Lung (tissue), 12 donors: ENCODE measurements around the gene ANKRD50. TPM values are rescaled to one million over a fixed set of nuclear protein-coding genes. Genes with fewer than 3 reads are reported as not detected.

Source experiments
- ATAC-seq: fragments of 200-7000 bp; cut with Tn5 transposase; one replicate; pipeline ENCODE4 v1.9.1; 2020; ENCODE audit warnings: moderate number of reproducible peaks; ENCODE audit not compliant: insufficient read depth, low FRiP score
- DNase-seq, 3 donors: peaks; one replicate each; pipeline ENCODE4 v3.0.0-alpha.2; 2013 to 2017
- H3K27ac ChIP-seq, 2 donors: one replicate each; pipeline ENCODE4 v1.5.1; 2013; ENCODE audit warnings: mild to moderate bottlenecking in 2 of 2, moderate library complexity in 2 of 2, control low read depth in 1 of 2, inconsistent platforms in 1 of 2, low read depth in 1 of 2, low read length in 1 of 2
- H3K27me3 ChIP-seq, 3 donors: one replicate each; pipeline ENCODE4 v1.5.1; 2013; ENCODE audit warnings: low read length in 2 of 3; ENCODE audit not compliant: control insufficient read depth in 3 of 3, insufficient read depth in 3 of 3
- H3K36me3 ChIP-seq, 4 donors: one replicate each; pipeline ENCODE4 v1.5.1; 2013; ENCODE audit warnings: low read length in 4 of 4, mild to moderate bottlenecking in 1 of 4, moderate library complexity in 1 of 4; ENCODE audit not compliant: control insufficient read depth in 4 of 4, insufficient read depth in 4 of 4
- H3K4me1 ChIP-seq, 5 donors: one replicate each; pipeline ENCODE4 v1.5.1; 2013; ENCODE audit warnings: low read length in 5 of 5, mild to moderate bottlenecking in 2 of 5, moderate library complexity in 1 of 5; ENCODE audit not compliant: control insufficient read depth in 5 of 5, insufficient read depth in 5 of 5
- H3K4me3 ChIP-seq: one replicate; pipeline ENCODE4 v1.5.1; 2013; ENCODE audit warnings: mild to moderate bottlenecking, control low read depth, moderate library complexity
- H3K9ac ChIP-seq, 2 donors: one replicate each; pipeline ENCODE4 v1.5.1; 2013; ENCODE audit warnings: low read length in 2 of 2, control low read depth in 1 of 2; ENCODE audit not compliant: insufficient read depth in 1 of 2
- H3K9me3 ChIP-seq, 4 donors: one replicate each; pipeline ENCODE4 v1.5.1; 2013; ENCODE audit warnings: low read length in 3 of 4, mild to moderate bottlenecking in 1 of 4, moderate library complexity in 1 of 4; ENCODE audit not compliant: control insufficient read depth in 4 of 4, insufficient read depth in 3 of 4
- CTCF ChIP-seq: IDR thresholded peaks from 2 replicates; pipeline ENCODE4 v1.5.1; 2012; ENCODE audit warnings: mild to moderate bottlenecking; ENCODE audit errors: control extremely low read depth, extremely low read depth
- WGBS, 2 donors: extraction: QIAGEN DNeasy Blood & Tissue Kit; methylation state at CpG; one replicate each; pipeline ENCODE4 v1.1.7; 2013; 5-methylcytosine and 5-hydroxymethylcytosine counted together
- polyA plus RNA-seq, 2 donors: library from polyadenylated mRNA; stranded (reverse); fragments of 200-250 nt; gene quantifications; one replicate each; pipeline ENCODE4 v1.2.1, GENCODE V29; 2013
- total RNA-seq, 2 donors: library from RNA; depleted of rRNA in 1 of 2; stranded (reverse); fragments of >200 nt in 1 of 2; gene quantifications; one replicate each; pipeline ENCODE4 v1.2.1, GENCODE V29; 2014 to 2021
- donor health status: control.
- donor health status: control.
- donor health status: Bipolar disorder and iron deficiency.
- donor health status: healthy.
- donor health status: DM: yes; HTN: yes; CAD: no.

ANKRD50 gene
- total and polyA plus RNA-seq, 4 donors, result 4.0 to 137 (median 11.6) TPM

- Histone ChIP-seq H3K9ac (peak overlapping the region in 1 of 2 donors; percentile 7), H3K36me3 (peaks cover 0 to 17% (median 5%) of the 10 kb centered on the region in 4 donors), H3K27me3 (no peaks in the 10 kb centered on the region), H3K4me3 (no peak overlapping the region), H3K9me3 (no peaks in the 10 kb centered on the region), H3K4me1 (peaks cover 4 to 47% (median 19%) of the 10 kb centered on the region in 5 donors), H3K27ac (no peak overlapping the region)
- 66 to 86% methylated on average over 1 of the region's 1 CpG for WGBS, 2 donors
- ATAC-seq (no peak), DNase-seq (no peak)
- TF ChIP-seq CTCF, result no peak
Measured at GRCh38 chr4:124708517-124709300, 3.8 kb downstream of the ANKRD50 start.

- H3K4me1 ChIP-seq, result peaks cover 4 to 36% (median 23%) of the 10 kb centered on the region in 5 donors
Measured at GRCh38 chr4:124705393-124705792, 7.1 kb downstream of the ANKRD50 start.

GRCh38 chr4:124703154-124703553, 9.4 kb downstream of the ANKRD50 start:
- no peak for DNase-seq
- no peaks in the 10 kb centered on the region for H3K9me3 ChIP-seq
- H3K36me3 ChIP-seq, result peaks cover 3 to 25% (median 15%) of the 10 kb centered on the region in 4 donors
- ATAC-seq, result no peak
- H3K27ac ChIP-seq, result no peak overlapping the region
- TF ChIP-seq CTCF, result no peak
- no peaks in the 10 kb centered on the region for H3K27me3 ChIP-seq
- 47 to 68% methylated on average over 6 of the region's 6 CpGs for WGBS, 2 donors
- H3K4me3 ChIP-seq, result no peak overlapping the region
- no peak overlapping the region for H3K9ac ChIP-seq
- peaks cover 0 to 13% (median 7%) of the 10 kb centered on the region in 5 donors for H3K4me1 ChIP-seq

More at GRCh38 chr4:124705393-124705792, 7.1 kb downstream of the ANKRD50 start:
- Histone ChIP-seq H3K36me3 (peaks cover 3 to 21% (median 8%) of the 10 kb centered on the region in 4 donors), H3K27me3 (no peaks in the 10 kb centered on the region), H3K9me3 (no peaks in the 10 kb centered on the region), H3K4me3 (no peak overlapping the region), H3K27ac (no peak overlapping the region), H3K9ac (no peak overlapping the region)
- no peak for TF ChIP-seq CTCF
- ATAC-seq (no peak), DNase-seq (no peak)
- 57 to 78% methylated on average over 2 of the region's 2 CpGs for WGBS, 2 donors
